OCI-LY1 (cell line): Measurements from ENCODE around the gene RPL38.

Experiments used
- EZH2 ChIP-seq: fragments of 200-600 bp; sonication (generic), shearing (Covaris generic); IDR thresholded peaks from 2 replicates; pipeline ENCODE4 v1.8.0; 2017; ENCODE audit warnings: borderline replicate concordance, mixed run types, mild to moderate bottlenecking, antibody characterized with exemption, low read length, moderate library complexity, mixed read lengths
- TF ChIP-seq, protein P1 (sequence below): fragments of 200-600 bp; sonication (generic), shearing (Covaris generic); IDR thresholded peaks from 2 replicates; pipeline ENCODE4 v1.5.1; 2017; ENCODE audit warnings: mild to moderate bottlenecking, antibody characterized with exemption, low read length, moderate library complexity, mixed read lengths

DNA sequence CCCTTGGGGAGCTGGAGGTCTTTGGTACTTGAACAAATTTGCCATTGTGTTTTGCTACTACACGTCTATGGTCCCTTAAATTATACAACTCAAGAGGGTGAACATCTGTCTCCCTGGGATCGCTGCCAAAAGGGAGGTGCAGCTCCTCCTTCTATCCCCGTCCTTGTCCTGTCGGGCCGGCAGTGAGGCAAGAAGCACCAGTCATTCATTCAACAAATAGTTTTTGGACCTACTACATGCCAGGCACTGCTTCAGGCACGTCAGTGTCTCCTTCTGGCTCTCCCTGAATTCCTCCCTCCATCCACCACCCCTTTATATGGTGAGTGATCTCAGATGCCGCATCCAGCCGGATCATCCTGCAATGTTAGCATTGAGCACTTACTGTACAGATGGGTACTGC lies 2.2 kb upstream of the RPL38 start:
- TF ChIP-seq, protein P1, sequence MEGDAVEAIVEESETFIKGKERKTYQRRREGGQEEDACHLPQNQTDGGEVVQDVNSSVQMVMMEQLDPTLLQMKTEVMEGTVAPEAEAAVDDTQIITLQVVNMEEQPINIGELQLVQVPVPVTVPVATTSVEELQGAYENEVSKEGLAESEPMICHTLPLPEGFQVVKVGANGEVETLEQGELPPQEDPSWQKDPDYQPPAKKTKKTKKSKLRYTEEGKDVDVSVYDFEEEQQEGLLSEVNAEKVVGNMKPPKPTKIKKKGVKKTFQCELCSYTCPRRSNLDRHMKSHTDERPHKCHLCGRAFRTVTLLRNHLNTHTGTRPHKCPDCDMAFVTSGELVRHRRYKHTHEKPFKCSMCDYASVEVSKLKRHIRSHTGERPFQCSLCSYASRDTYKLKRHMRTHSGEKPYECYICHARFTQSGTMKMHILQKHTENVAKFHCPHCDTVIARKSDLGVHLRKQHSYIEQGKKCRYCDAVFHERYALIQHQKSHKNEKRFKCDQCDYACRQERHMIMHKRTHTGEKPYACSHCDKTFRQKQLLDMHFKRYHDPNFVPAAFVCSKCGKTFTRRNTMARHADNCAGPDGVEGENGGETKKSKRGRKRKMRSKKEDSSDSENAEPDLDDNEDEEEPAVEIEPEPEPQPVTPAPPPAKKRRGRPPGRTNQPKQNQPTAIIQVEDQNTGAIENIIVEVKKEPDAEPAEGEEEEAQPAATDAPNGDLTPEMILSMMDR = no peak
- TF ChIP-seq EZH2 = no peak
